Activated naive CD4-positive, alpha-beta T cell treated with anti-CD3 and anti-CD28 coated beads, Interleukin-2, amount 50 U/mL, for 72 hours (primary cell): Measurements from ENCODE around the gene XXYLT1. TPM values are rescaled to one million over a fixed set of nuclear protein-coding genes. Genes with fewer than 3 reads are reported as not detected.

Experiments used
- ATAC-seq, 2 donors: fragments of 150-1000 bp; cut with Tn5 transposase; 2 replicates each; pipeline ENCODE4 v1.10.0; 2021; ENCODE audit warnings: mild to moderate bottlenecking in 2 of 2, moderate library complexity in 2 of 2
- DNase-seq, 2 donors: peaks; one replicate each; pipeline ENCODE4 v3.0.0; 2021 to 2022; ENCODE audit warnings: low spot score in 2 of 2
- H3K27ac Mint-ChIP-seq, 2 donors: one replicate each; pipeline ENCODE4 v1.8.0; 2022; ENCODE audit warnings: mild to moderate bottlenecking in 2 of 2, mixed read lengths in 2 of 2
- H3K36me3 Mint-ChIP-seq, 2 donors: one replicate each; pipeline ENCODE4 v1.8.0; 2022; ENCODE audit warnings: mixed read lengths in 2 of 2
- H3K9me3 Mint-ChIP-seq, 2 donors: one replicate each; pipeline ENCODE4 v1.8.0; 2022; ENCODE audit warnings: mixed read lengths in 2 of 2
- total RNA-seq, 2 donors: library from RNA; stranded (reverse); gene quantifications; one replicate each; pipeline ENCODE4 v1.2.3, GENCODE V29; 2022

The XXYLT1 gene
- total RNA-seq, 2 donors from 2014 or later, result 3.4 to 6.1 TPM

GRCh38 chr3:195257454-195258448, 13.2 kb downstream of the XXYLT1 start:
- ATAC-seq (no peak), DNase-seq (no peak)
- H3K9me3 Mint-ChIP-seq, result no peaks in the 10 kb centered on the region
- H3K27ac Mint-ChIP-seq, result peak overlapping the region in 1 of 2 donors; percentile 29
- H3K36me3 Mint-ChIP-seq, result no peaks in the 10 kb centered on the region

- no peaks in the 10 kb centered on the region for H3K36me3 Mint-ChIP-seq
- DNase-seq, result no peak
- no peaks in the 10 kb centered on the region for H3K9me3 Mint-ChIP-seq
- no peak for ATAC-seq
- H3K27ac Mint-ChIP-seq, result no peak overlapping the region
Measured at GRCh38 chr3:195256639-195257453, 14.1 kb downstream of the XXYLT1 start.

- Mint-ChIP-seq H3K27ac (peak overlapping the region in 1 of 2 donors; percentile 74), H3K36me3 (no peaks in the 10 kb centered on the region), H3K9me3 (no peaks in the 10 kb centered on the region)
- no peak for DNase-seq
- ATAC-seq, result no peak
Measured at GRCh38 chr3:195255571-195256501, 15.1 kb downstream of the XXYLT1 start.

GRCh38 chr3:195255176-195255500, 15.8 kb downstream of the XXYLT1 start:
- Mint-ChIP-seq H3K36me3 (no peaks in the 10 kb centered on the region), H3K27ac (peak overlapping the region in 1 of 2 donors; percentile 74), H3K9me3 (no peaks in the 10 kb centered on the region)
- no peak for DNase-seq
- ATAC-seq, result no peak

- H3K27ac Mint-ChIP-seq, result peak overlapping the region in 1 of 2 donors; percentile 50
- no peaks in the 10 kb centered on the region for H3K36me3 Mint-ChIP-seq
- H3K9me3 Mint-ChIP-seq, result no peaks in the 10 kb centered on the region
- ATAC-seq, result no peak
- DNase-seq, result no peak
Measured at GRCh38 chr3:195254454-195255175, 16.3 kb downstream of the XXYLT1 start.

GRCh38 chr3:195253923-195254432, 17.0 kb downstream of the XXYLT1 start:
- Mint-ChIP-seq H3K27ac (no peak overlapping the region), H3K36me3 (no peaks in the 10 kb centered on the region), H3K9me3 (no peaks in the 10 kb centered on the region)
- no peak for ATAC-seq
- DNase-seq, result no peak

GRCh38 chr3:195251336-195252065, 19.5 kb downstream of the XXYLT1 start:
- Mint-ChIP-seq H3K9me3 (no peaks in the 10 kb centered on the region), H3K27ac (no peak overlapping the region), H3K36me3 (no peaks in the 10 kb centered on the region)
- DNase-seq, result no peak
- peak; percentile 27 to 46 for ATAC-seq

- H3K27ac Mint-ChIP-seq, result peak overlapping the region in 1 of 2 donors; percentile 58
- ATAC-seq (peak; percentile 66 to 68), DNase-seq (no peak)
- H3K9me3 Mint-ChIP-seq, result no peaks in the 10 kb centered on the region
- no peaks in the 10 kb centered on the region for H3K36me3 Mint-ChIP-seq
Measured at GRCh38 chr3:195250473-195251251, 20.3 kb downstream of the XXYLT1 start.

- DNase-seq (no peak), ATAC-seq (no peak)
- H3K27ac Mint-ChIP-seq, result peak overlapping the region in 1 of 2 donors; percentile 58
- H3K9me3 Mint-ChIP-seq, result no peaks in the 10 kb centered on the region
- H3K36me3 Mint-ChIP-seq, result no peaks in the 10 kb centered on the region
Measured at GRCh38 chr3:195249858-195250464, 21.0 kb downstream of the XXYLT1 start.

- DNase-seq (peak in 1 of 2 donors; percentile 37), ATAC-seq (no peak)
- H3K36me3 Mint-ChIP-seq, result no peaks in the 10 kb centered on the region
Measured at GRCh38 chr3:195249057-195249770, 21.7 kb downstream of the XXYLT1 start.

GRCh38 chr3:195248281-195248680, 22.7 kb downstream of the XXYLT1 start:
- Mint-ChIP-seq H3K27ac (no peak overlapping the region), H3K36me3 (no peaks in the 10 kb centered on the region), H3K9me3 (no peaks in the 10 kb centered on the region)
- DNase-seq (no peak), ATAC-seq (no peak)

More at GRCh38 chr3:195249057-195249770, 21.7 kb downstream of the XXYLT1 start:
- Mint-ChIP-seq H3K27ac (no peak overlapping the region), H3K9me3 (no peaks in the 10 kb centered on the region)

GRCh38 chr3:195247863-195248189, 23.1 kb downstream of the XXYLT1 start:
- no peaks in the 10 kb centered on the region for H3K36me3 Mint-ChIP-seq
- ATAC-seq (no peak), DNase-seq (no peak)
- H3K9me3 Mint-ChIP-seq, result no peaks in the 10 kb centered on the region
- no peak overlapping the region for H3K27ac Mint-ChIP-seq

- Mint-ChIP-seq H3K9me3 (no peaks in the 10 kb centered on the region), H3K36me3 (no peaks in the 10 kb centered on the region), H3K27ac (no peak overlapping the region)
- ATAC-seq (no peak), DNase-seq (no peak)
Measured at GRCh38 chr3:195247086-195247862, 23.7 kb downstream of the XXYLT1 start.
